Karpas-422 (cell line): ENCODE results near the gene ZFYVE26. TPM values are rescaled to one million over a fixed set of nuclear protein-coding genes. Genes with fewer than 3 reads are reported as not detected.

ENCODE experiments used
- DNase-seq: peaks from one replicate; pipeline ENCODE4 v3.0.0-alpha.2; 2015
- H2AFZ ChIP-seq: fragments of 200-600 bp; sonication (generic); 2 replicates; pipeline ENCODE4 v1.6.1; 2014; ENCODE audit warnings: antibody characterized with exemption, low read length, mixed read lengths
- H3K27ac ChIP-seq: fragments of 200-600 bp; sonication (generic); 2 replicates; pipeline ENCODE4 v1.5.1; 2014; ENCODE audit warnings: mild to moderate bottlenecking, low read length, moderate library complexity
- H3K27me3 ChIP-seq: fragments of 200-600 bp; sonication (generic); 2 replicates; pipeline ENCODE4 v1.6.1; 2014; ENCODE audit warnings: low read length, mixed read lengths
- H3K36me3 ChIP-seq: fragments of 200-600 bp; sonication (generic); 2 replicates; pipeline ENCODE4 v1.6.1; 2014; ENCODE audit warnings: low read length, mixed read lengths; ENCODE audit not compliant: insufficient read depth
- H3K4me1 ChIP-seq: fragments of 200-600 bp; sonication (generic); 2 replicates; pipeline ENCODE4 v1.6.1; 2014; ENCODE audit warnings: mild to moderate bottlenecking, low read length, mixed read lengths
- H3K4me2 ChIP-seq: fragments of 200-600 bp; sonication (generic); 2 replicates; pipeline ENCODE4 v1.6.1; 2014; ENCODE audit warnings: low read length, low read depth, mild to moderate bottlenecking; ENCODE audit not compliant: poor library complexity, severe bottlenecking
- H3K4me3 ChIP-seq: fragments of 200-600 bp; sonication (generic); 2 replicates; pipeline ENCODE4 v1.5.1; 2014; ENCODE audit warnings: mild to moderate bottlenecking, antibody characterized with exemption, low read length, mixed read lengths
- H3K79me2 ChIP-seq: fragments of 200-600 bp; sonication (generic); 2 replicates; pipeline ENCODE4 v1.6.1; 2014; ENCODE audit warnings: mild to moderate bottlenecking, low read length, mixed read lengths
- H3K9ac ChIP-seq: fragments of 200-600 bp; sonication (generic); 2 replicates; pipeline ENCODE4 v1.6.0; 2014; ENCODE audit warnings: low read length
- H3K9me2 ChIP-seq: fragments of 200-600 bp; sonication (generic), shearing (Covaris generic); replicated peaks from 2 replicates; pipeline ENCODE4 v1.6.0; 2014; ENCODE audit warnings: mild to moderate bottlenecking, low read length, moderate library complexity; ENCODE audit not compliant: insufficient read depth
- H3K9me3 ChIP-seq: fragments of 300-700, 200-600 bp; sonication (generic); 2 replicates; pipeline ENCODE4 v1.6.1; 2014; ENCODE audit warnings: low read length, mixed read lengths
- H4K20me1 ChIP-seq: fragments of 200-600 bp; sonication (generic); 2 replicates; pipeline ENCODE4 v1.6.1; 2014; ENCODE audit warnings: mild to moderate bottlenecking, antibody characterized with exemption, low read length, low read depth; ENCODE audit not compliant: insufficient read depth
- total RNA-seq: library from RNA; depleted of rRNA; stranded (reverse); fragments of >200 nt; shearing (Covaris generic); gene quantifications from 2 replicates; pipeline ENCODE4 v1.2.3, GENCODE V29; 2014; ENCODE audit warnings: low replicate concordance

ZFYVE26 gene
- total RNA-seq, 1 experiment from 2014 or later = 31.3 TPM

GRCh38 chr14:67776653-67777322 is 39.6 kb downstream of the ZFYVE26 start:
- Histone ChIP-seq H4K20me1 (no peaks in the 10 kb centered on the region), H3K9me3 (no peaks in the 10 kb centered on the region), H3K36me3 (peaks cover 61% of the 10 kb centered on the region), H3K79me2 (no peaks in the 10 kb centered on the region), H3K9me2 (no peaks in the 10 kb centered on the region), H2AFZ (no peak overlapping the region), H3K4me1 (no peaks in the 10 kb centered on the region), H3K4me3 (no peak overlapping the region), H3K9ac (no peak overlapping the region), H3K4me2 (no peak overlapping the region), H3K27me3 (no peaks in the 10 kb centered on the region), H3K27ac (no peak overlapping the region)
- DNase-seq = no peak

GRCh38 chr14:67773844-67774377 is 42.5 kb downstream of the ZFYVE26 start:
- Histone ChIP-seq H3K36me3 (peaks cover 62% of the 10 kb centered on the region), H2AFZ (no peak overlapping the region), H3K4me2 (no peak overlapping the region)

GRCh38 chr14:67768219-67768618 is 48.2 kb downstream of the ZFYVE26 start:
- no peak overlapping the region for H3K9ac ChIP-seq
- H3K36me3 ChIP-seq = peaks cover 61% of the 10 kb centered on the region
- no peaks in the 10 kb centered on the region for H3K79me2 ChIP-seq
- no peaks in the 10 kb centered on the region for H3K9me2 ChIP-seq
- DNase-seq = no peak
- H3K4me3 ChIP-seq = no peak overlapping the region
- no peak overlapping the region for H2AFZ ChIP-seq
- H4K20me1 ChIP-seq = no peaks in the 10 kb centered on the region
- peaks cover 14% of the 10 kb centered on the region for H3K4me1 ChIP-seq
- H3K4me2 ChIP-seq = no peak overlapping the region
- no peak overlapping the region for H3K27ac ChIP-seq
- no peaks in the 10 kb centered on the region for H3K27me3 ChIP-seq
- H3K9me3 ChIP-seq = no peaks in the 10 kb centered on the region

More at GRCh38 chr14:67773844-67774377, 42.5 kb downstream of the ZFYVE26 start:
- Histone ChIP-seq H4K20me1 (no peaks in the 10 kb centered on the region), H3K9ac (no peak overlapping the region), H3K4me3 (no peak overlapping the region), H3K27me3 (no peaks in the 10 kb centered on the region), H3K9me3 (no peaks in the 10 kb centered on the region), H3K79me2 (no peaks in the 10 kb centered on the region), H3K27ac (no peak overlapping the region), H3K4me1 (no peaks in the 10 kb centered on the region), H3K9me2 (no peaks in the 10 kb centered on the region)
- no peak for DNase-seq

GRCh38 chr14:67766035-67766680 is 50.2 kb downstream of the ZFYVE26 start:
- Histone ChIP-seq H3K9ac (no peak overlapping the region), H3K9me2 (no peaks in the 10 kb centered on the region), H2AFZ (no peak overlapping the region), H3K36me3 (peaks cover 42% of the 10 kb centered on the region; the same call in 1 of the 2 replicates), H3K27me3 (no peaks in the 10 kb centered on the region), H3K9me3 (no peaks in the 10 kb centered on the region), H3K27ac (no peak overlapping the region), H4K20me1 (no peaks in the 10 kb centered on the region), H3K79me2 (no peaks in the 10 kb centered on the region), H3K4me2 (no peak overlapping the region), H3K4me1 (peaks cover 14% of the 10 kb centered on the region), H3K4me3 (no peak overlapping the region)
- peak; percentile 77 for DNase-seq

GRCh38 chr14:67765192-67765834 is 51.1 kb downstream of the ZFYVE26 start:
- Histone ChIP-seq H3K27me3 (no peaks in the 10 kb centered on the region), H2AFZ (no peak overlapping the region), H3K9ac (no peak overlapping the region), H3K79me2 (no peaks in the 10 kb centered on the region), H3K4me1 (peaks cover 14% of the 10 kb centered on the region), H3K9me2 (no peaks in the 10 kb centered on the region), H3K4me3 (no peak overlapping the region), H3K9me3 (no peaks in the 10 kb centered on the region), H3K4me2 (no peak overlapping the region), H3K36me3 (peaks cover 40% of the 10 kb centered on the region; the same call in 1 of the 2 replicates), H4K20me1 (no peaks in the 10 kb centered on the region), H3K27ac (no peak overlapping the region)
- no peak for DNase-seq

GRCh38 chr14:67764496-67764895 is 51.9 kb downstream of the ZFYVE26 start:
- H3K9ac ChIP-seq = no peak overlapping the region
- H3K9me3 ChIP-seq = no peaks in the 10 kb centered on the region
- no peaks in the 10 kb centered on the region for H3K79me2 ChIP-seq
- H3K27me3 ChIP-seq = no peaks in the 10 kb centered on the region
- no peak overlapping the region for H3K4me3 ChIP-seq
- H3K4me1 ChIP-seq = peaks cover 14% of the 10 kb centered on the region
- H4K20me1 ChIP-seq = no peaks in the 10 kb centered on the region
- peaks cover 48% of the 10 kb centered on the region; the same call in 1 of the 2 replicates for H3K36me3 ChIP-seq
- no peak overlapping the region for H3K27ac ChIP-seq
- H3K4me2 ChIP-seq = no peak overlapping the region
- H2AFZ ChIP-seq = no peak overlapping the region
- no peak for DNase-seq
- no peaks in the 10 kb centered on the region for H3K9me2 ChIP-seq

GRCh38 chr14:67763158-67763822 is 53.1 kb downstream of the ZFYVE26 start:
- no peaks in the 10 kb centered on the region for H3K9me3 ChIP-seq
- no peaks in the 10 kb centered on the region for H3K27me3 ChIP-seq

More at GRCh38 chr14:67763158-67763822, 53.1 kb downstream of the ZFYVE26 start:
- Histone ChIP-seq H2AFZ (no peak overlapping the region), H3K9ac (no peak overlapping the region), H3K36me3 (peaks cover 40% of the 10 kb centered on the region; the same call in 1 of the 2 replicates), H3K9me2 (no peaks in the 10 kb centered on the region), H3K79me2 (no peaks in the 10 kb centered on the region), H3K4me3 (no peak overlapping the region), H3K4me2 (no peak overlapping the region), H3K4me1 (peaks cover 14% of the 10 kb centered on the region), H4K20me1 (no peaks in the 10 kb centered on the region), H3K27ac (no peak overlapping the region)
- no peak for DNase-seq
